HUES48 (cell line): ENCODE measurements around the gene AQP10.

Source experiments
- H3K27ac ChIP-seq: one replicate; pipeline ENCODE4 v1.7.0; 2013; ENCODE audit warnings: low read depth, low read length, inconsistent platforms
- H3K27me3 ChIP-seq: 2 replicates; pipeline ENCODE4 v1.6.1; 2013; ENCODE audit warnings: mild to moderate bottlenecking, low read length; ENCODE audit not compliant: control insufficient read depth, insufficient read depth
- H3K36me3 ChIP-seq: 2 replicates; pipeline ENCODE4 v1.6.1; 2013; ENCODE audit warnings: low read length; ENCODE audit not compliant: control insufficient read depth, insufficient read depth
- H3K4me1 ChIP-seq: 2 replicates; pipeline ENCODE4 v1.6.1; 2013; ENCODE audit warnings: mild to moderate bottlenecking, low read length; ENCODE audit not compliant: control insufficient read depth, insufficient read depth
- H3K4me3 ChIP-seq: 2 replicates; pipeline ENCODE4 v1.5.1; 2013; ENCODE audit warnings: mild to moderate bottlenecking, low read depth, low read length
- H3K9ac ChIP-seq: 2 replicates; pipeline ENCODE4 v1.6.1; 2013; ENCODE audit warnings: mild to moderate bottlenecking, low read depth, low read length, moderate library complexity
- H3K9me3 ChIP-seq: 2 replicates; pipeline ENCODE4 v1.6.1; 2013; ENCODE audit warnings: low read length; ENCODE audit not compliant: control insufficient read depth, insufficient read depth

AQP10 gene

GRCh38 chr1:154324669-154325582, 4.0 kb downstream of the AQP10 start, which contains the start of gene ATP8B2:
Gene ATP8B2, plus strand, starts transcription at chr1:154325525. Its CDS starts 2,617 bp downstream, at chr1:154328142.
- Histone ChIP-seq H3K4me1 (peaks cover 28% of the 10 kb centered on the region), H3K4me3 (peak within 1 kb of the TSS; percentile 86), H3K27me3 (peaks cover 6% of the 10 kb centered on the region; the same call in 1 of the 2 replicates), H3K9ac (peak within 1 kb of the TSS; percentile 56), H3K27ac (peak within 1 kb of the TSS; percentile 75), H3K36me3 (no peaks in the 10 kb centered on the region), H3K9me3 (no peaks in the 10 kb centered on the region)

GRCh38 chr1:154325583-154326545, 5.0 kb downstream of the AQP10 start:
- Histone ChIP-seq H3K36me3 (peaks cover 7% of the 10 kb centered on the region), H3K9me3 (no peaks in the 10 kb centered on the region), H3K27me3 (peaks cover 6% of the 10 kb centered on the region; the same call in 1 of the 2 replicates), H3K27ac (peak overlapping the region; percentile 75), H3K4me1 (peaks cover 30% of the 10 kb centered on the region), H3K4me3 (peak overlapping the region; percentile 86), H3K9ac (peak overlapping the region; percentile 56)

GRCh38 chr1:154326546-154327465, 5.9 kb downstream of the AQP10 start:
- H3K27ac ChIP-seq = peak overlapping the region; percentile 75
- H3K4me3 ChIP-seq = peak overlapping the region; percentile 86
- H3K4me1 ChIP-seq = peaks cover 30% of the 10 kb centered on the region
- H3K27me3 ChIP-seq = peaks cover 6% of the 10 kb centered on the region; the same call in 1 of the 2 replicates
- no peak overlapping the region for H3K9ac ChIP-seq
- H3K36me3 ChIP-seq = peaks cover 16% of the 10 kb centered on the region
- no peaks in the 10 kb centered on the region for H3K9me3 ChIP-seq

- peak overlapping the region; percentile 63 for H3K4me3 ChIP-seq
- peaks cover 25% of the 10 kb centered on the region for H3K36me3 ChIP-seq
- no peak overlapping the region for H3K27ac ChIP-seq
- no peaks in the 10 kb centered on the region for H3K9me3 ChIP-seq
- no peak overlapping the region for H3K9ac ChIP-seq
- peaks cover 30% of the 10 kb centered on the region for H3K4me1 ChIP-seq
- H3K27me3 ChIP-seq = peaks cover 6% of the 10 kb centered on the region; the same call in 1 of the 2 replicates
Measured at GRCh38 chr1:154327466-154328317, 6.8 kb downstream of the AQP10 start.

GRCh38 chr1:154328318-154329151, 7.6 kb downstream of the AQP10 start:
- peak overlapping the region; percentile 63 for H3K4me3 ChIP-seq
- H3K9me3 ChIP-seq = no peaks in the 10 kb centered on the region
- peaks cover 30% of the 10 kb centered on the region for H3K4me1 ChIP-seq
- H3K36me3 ChIP-seq = peaks cover 31% of the 10 kb centered on the region
- H3K27me3 ChIP-seq = no peaks in the 10 kb centered on the region
- H3K9ac ChIP-seq = no peak overlapping the region
- peak overlapping the region; percentile 32 for H3K27ac ChIP-seq

- Histone ChIP-seq H3K9me3 (no peaks in the 10 kb centered on the region), H3K36me3 (peaks cover 36% of the 10 kb centered on the region), H3K27me3 (no peaks in the 10 kb centered on the region), H3K27ac (peak overlapping the region; percentile 38), H3K4me3 (peak overlapping the region; percentile 63), H3K9ac (no peak overlapping the region), H3K4me1 (peaks cover 30% of the 10 kb centered on the region)
Measured at GRCh38 chr1:154329152-154329521, 8.2 kb downstream of the AQP10 start.

GRCh38 chr1:154329551-154330131, 8.7 kb downstream of the AQP10 start:
- H3K9me3 ChIP-seq = no peaks in the 10 kb centered on the region
- H3K36me3 ChIP-seq = peaks cover 41% of the 10 kb centered on the region
- no peaks in the 10 kb centered on the region for H3K27me3 ChIP-seq
- peaks cover 30% of the 10 kb centered on the region for H3K4me1 ChIP-seq
- no peak overlapping the region for H3K9ac ChIP-seq
- peak overlapping the region; percentile 3; the same call in 1 of the 2 replicates for H3K4me3 ChIP-seq
- peak overlapping the region; percentile 38 for H3K27ac ChIP-seq

- Histone ChIP-seq H3K27ac (no peak overlapping the region), H3K4me1 (peaks cover 30% of the 10 kb centered on the region), H3K27me3 (no peaks in the 10 kb centered on the region), H3K36me3 (peaks cover 47% of the 10 kb centered on the region), H3K4me3 (no peak overlapping the region), H3K9ac (no peak overlapping the region), H3K9me3 (no peaks in the 10 kb centered on the region)
Measured at GRCh38 chr1:154330669-154331068, 9.8 kb downstream of the AQP10 start.
